ENCODE results near the gene EPB41L4B. TPM values are rescaled to one million over a fixed set of nuclear protein-coding genes. Genes with fewer than 3 reads are reported as not detected.

Gene EPB41L4B
- total and polyA plus RNA-seq, 2 of the 13 experiments (the other 11 are each of a cell fraction or from before 2014, with no cell fraction given), result 17.6 to 22.1 TPM

GRCh38 chr9:109251080-109251775 lies 69.6 kb downstream of the EPB41L4B start (continued):
- TF ChIP-seq TBL1XR1 (IDR thresholded peaks at IDR 0.05; ENCODE audit: borderline replicate concordance, low read length, partially characterized antibody) (peak; percentile 4), BHLHE40 (IDR thresholded peaks at IDR 0.05; ENCODE audit: low read length) (no peak), RXRB (CRISPR knock-in tag; IDR thresholded peaks at IDR 0.05; ENCODE audit: borderline replicate concordance) (peak; percentile 88), BCL3 (CRISPR knock-in tag; IDR thresholded peaks at IDR 0.05) (0 out of 2 replicates have a peak, but pooled peaks have one; percentile 28), ZNF878 (CRISPR knock-in tag; IDR thresholded peaks at IDR 0.05) (peak; percentile 51; the same call in 1 of the 2 replicates), KAT8 (CRISPR knock-in tag; IDR thresholded peaks at IDR 0.05) (peak; percentile 81), ZNF768 (CRISPR knock-in tag; IDR thresholded peaks at IDR 0.05) (no peak), CEBPB (IDR thresholded peaks at IDR 0.05; ENCODE audit: borderline replicate concordance, low read depth, low read length) (peak; percentile 28; the same call in 1 of the 2 replicates), TBX2 (CRISPR knock-in tag; IDR thresholded peaks at IDR 0.05; ENCODE audit: borderline replicate concordance) (peak; percentile 77; the same call in 1 of the 2 replicates), ZNF441 (CRISPR knock-in tag; IDR thresholded peaks at IDR 0.05; ENCODE audit: borderline replicate concordance) (peak; percentile 95), PAXIP1 (CRISPR knock-in tag; conservative IDR thresholded peaks at IDR 0.05) (peak; percentile 93), ZNF790 (CRISPR knock-in tag; IDR thresholded peaks at IDR 0.05; ENCODE audit: borderline replicate concordance) (0 out of 2 replicates have a peak, but pooled peaks have one; percentile 28), SP1 (IDR thresholded peaks at IDR 0.05) (no peak), SP1 (CRISPR knock-in tag; IDR thresholded peaks at IDR 0.05) (no peak), ZNF709 (CRISPR knock-in tag; IDR thresholded peaks at IDR 0.05) (peak; percentile 70; the same call in 1 of the 2 replicates), PHF8 (CRISPR knock-in tag; IDR thresholded peaks at IDR 0.05) (peak; percentile 60), KDM3A (CRISPR knock-in tag; IDR thresholded peaks at IDR 0.05; ENCODE audit: low read depth) (0 out of 2 replicates have a peak, but pooled peaks have one; percentile 25), TRAFD1 (CRISPR knock-in tag; IDR thresholded peaks at IDR 0.05; ENCODE audit: borderline replicate concordance) (no peak), KLF9 (CRISPR knock-in tag; IDR thresholded peaks at IDR 0.05; ENCODE audit: low read depth) (no peak), HOXA5 (CRISPR knock-in tag; IDR thresholded peaks at IDR 0.05) (no peak; the same call in 1 of the 2 replicates), ZBTB44 (CRISPR knock-in tag; IDR thresholded peaks at IDR 0.05) (no peak), ARNT2 (CRISPR knock-in tag; IDR thresholded peaks at IDR 0.05; ENCODE audit: low read depth) (no peak)

All from HepG2 (cell line).